Measurements from ENCODE around the gene ZNF516.

GRCh38 chr18:76429262-76430126, 65.5 kb downstream of the ZNF516 start:
- no peak for TF ChIP-seq FOXA1 (IDR thresholded peaks at IDR 0.05)
- no peak for TF ChIP-seq JUND (IDR thresholded peaks at IDR 0.05)
- no peak for TF ChIP-seq RAD21 (IDR thresholded peaks at IDR 0.05)
- no peak for TF ChIP-seq CTCF (IDR thresholded peaks at IDR 0.05; ENCODE audit: low read depth, low read length, missing input control)
- no peak for TF ChIP-seq SP1 (IDR thresholded peaks at IDR 0.05)
- TF ChIP-seq MAX (IDR thresholded peaks at IDR 0.05): no peak
- no peak for TF ChIP-seq TAF1 (conservative IDR thresholded peaks at IDR 0.05)
- no peak for TF ChIP-seq ATF3 (IDR thresholded peaks at IDR 0.05)
- no peak for TF ChIP-seq NR2F2 (IDR thresholded peaks at IDR 0.05)
- TF ChIP-seq GABPA (IDR thresholded peaks at IDR 0.05 in 1 of 2, conservative IDR thresholded peaks at IDR 0.05 in 1 of 2): no peak
- no peak for TF ChIP-seq HNF4G (IDR thresholded peaks at IDR 0.05)

Data from liver (tissue), 3 donors.